Measurements from ENCODE around the gene DSCAM. TPM values are rescaled to one million over a fixed set of nuclear protein-coding genes. Genes with fewer than 3 reads are reported as not detected.

The DSCAM gene
- total and polyA plus RNA-seq, 4 donors, result 0.02 to 0.25 (median 0.09) TPM

DNA sequence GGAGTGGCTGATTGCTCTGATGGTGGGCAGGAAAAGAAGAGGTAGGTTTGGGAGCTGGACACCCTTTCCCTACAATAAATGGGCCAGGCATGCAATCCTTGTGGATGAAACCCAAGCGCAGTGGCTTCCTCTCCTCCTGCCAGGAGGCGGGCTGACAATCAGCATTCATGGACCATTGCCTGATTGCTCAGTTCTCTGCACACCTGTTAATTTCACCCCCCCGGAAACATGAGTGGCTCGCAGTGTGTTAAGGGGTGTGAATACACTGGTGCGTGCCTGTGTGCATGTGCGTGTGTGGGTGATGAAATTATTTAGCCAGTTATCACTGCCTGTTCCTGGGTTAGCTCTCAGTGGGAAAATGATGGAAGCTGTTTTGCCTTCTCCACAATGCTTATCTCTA, 669.0 kb downstream of the DSCAM start:
- DNase-seq (no peak), ATAC-seq (ENCODE audit: insufficient read depth, low FRiP score) (no peak)

GRCh38 chr21:40176724-40177123, 670.2 kb downstream of the DSCAM start:
- Histone ChIP-seq H3K4me1 (ENCODE audit: control insufficient read depth in 5 of 5, insufficient read depth in 5 of 5, low read length in 5 of 5) (no peaks in the 10 kb centered on the region), H3K36me3 (ENCODE audit: control insufficient read depth in 4 of 4, insufficient read depth in 4 of 4, low read length in 4 of 4) (no peaks in the 10 kb centered on the region), H3K27me3 (ENCODE audit: control insufficient read depth in 3 of 3, insufficient read depth in 3 of 3, low read length in 2 of 3) (peaks cover 0 to 3% (median 0%) of the 10 kb centered on the region in 3 donors), H3K4me3 (no peak overlapping the region), H3K9ac (ENCODE audit: insufficient read depth in 1 of 2, low read length in 2 of 2) (no peak overlapping the region), H3K9me3 (ENCODE audit: control insufficient read depth in 4 of 4, insufficient read depth in 3 of 4, low read length in 3 of 4) (peaks cover 0 to 9% (median 0%) of the 10 kb centered on the region in 4 donors), H3K27ac (ENCODE audit: low read depth in 1 of 2, low read length in 1 of 2) (no peak overlapping the region)
- 35 to 41% methylated on average over 5 of the region's 5 CpGs for WGBS, 2 donors
- no peak for ATAC-seq (ENCODE audit: insufficient read depth, low FRiP score)
- TF ChIP-seq, protein P1, sequence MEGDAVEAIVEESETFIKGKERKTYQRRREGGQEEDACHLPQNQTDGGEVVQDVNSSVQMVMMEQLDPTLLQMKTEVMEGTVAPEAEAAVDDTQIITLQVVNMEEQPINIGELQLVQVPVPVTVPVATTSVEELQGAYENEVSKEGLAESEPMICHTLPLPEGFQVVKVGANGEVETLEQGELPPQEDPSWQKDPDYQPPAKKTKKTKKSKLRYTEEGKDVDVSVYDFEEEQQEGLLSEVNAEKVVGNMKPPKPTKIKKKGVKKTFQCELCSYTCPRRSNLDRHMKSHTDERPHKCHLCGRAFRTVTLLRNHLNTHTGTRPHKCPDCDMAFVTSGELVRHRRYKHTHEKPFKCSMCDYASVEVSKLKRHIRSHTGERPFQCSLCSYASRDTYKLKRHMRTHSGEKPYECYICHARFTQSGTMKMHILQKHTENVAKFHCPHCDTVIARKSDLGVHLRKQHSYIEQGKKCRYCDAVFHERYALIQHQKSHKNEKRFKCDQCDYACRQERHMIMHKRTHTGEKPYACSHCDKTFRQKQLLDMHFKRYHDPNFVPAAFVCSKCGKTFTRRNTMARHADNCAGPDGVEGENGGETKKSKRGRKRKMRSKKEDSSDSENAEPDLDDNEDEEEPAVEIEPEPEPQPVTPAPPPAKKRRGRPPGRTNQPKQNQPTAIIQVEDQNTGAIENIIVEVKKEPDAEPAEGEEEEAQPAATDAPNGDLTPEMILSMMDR (IDR thresholded peaks at IDR 0.05; ENCODE audit: control extremely low read depth, extremely low read depth), result no peak
- DNase-seq, result no peak

More for the DNA sequence above, 669.0 kb downstream of the DSCAM start:
- Histone ChIP-seq H3K9ac (ENCODE audit: insufficient read depth in 1 of 2, low read length in 2 of 2) (no peak overlapping the region), H3K4me1 (ENCODE audit: control insufficient read depth in 5 of 5, insufficient read depth in 5 of 5, low read length in 5 of 5) (no peaks in the 10 kb centered on the region), H3K4me3 (no peak overlapping the region), H3K27me3 (ENCODE audit: control insufficient read depth in 3 of 3, insufficient read depth in 3 of 3, low read length in 2 of 3) (peaks cover 0 to 3% (median 0%) of the 10 kb centered on the region in 3 donors), H3K27ac (ENCODE audit: low read depth in 1 of 2, low read length in 1 of 2) (no peak overlapping the region), H3K36me3 (ENCODE audit: control insufficient read depth in 4 of 4, insufficient read depth in 4 of 4, low read length in 4 of 4) (no peaks in the 10 kb centered on the region), H3K9me3 (ENCODE audit: control insufficient read depth in 4 of 4, insufficient read depth in 3 of 4, low read length in 3 of 4) (peaks cover 0 to 10% (median 0%) of the 10 kb centered on the region in 4 donors)
- WGBS, 2 donors, result 93 to 94% methylated on average over 6 of the region's 6 CpGs
- TF ChIP-seq, protein P1 (IDR thresholded peaks at IDR 0.05; ENCODE audit: control extremely low read depth, extremely low read depth), result no peak

DNA sequence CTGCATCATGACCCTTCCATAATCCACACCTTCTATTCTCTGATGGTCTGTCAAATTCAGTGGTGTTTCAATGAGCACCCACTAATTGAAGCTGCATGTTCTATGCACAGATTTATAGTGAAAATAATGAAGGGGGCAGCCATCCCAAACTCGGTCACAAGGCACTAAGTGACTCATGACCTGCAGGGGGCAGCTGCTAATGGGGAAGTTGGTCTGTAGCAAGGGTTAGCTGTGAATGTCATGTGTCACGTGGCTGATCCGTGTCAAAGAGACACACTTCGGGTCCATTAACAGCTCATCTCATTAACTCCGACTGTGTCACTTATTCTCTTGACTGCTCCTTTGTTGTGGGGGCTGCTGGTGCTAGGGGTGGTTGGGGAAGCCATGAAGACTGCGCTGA, 673.1 kb downstream of the DSCAM start:
- H3K9me3 ChIP-seq (ENCODE audit: control insufficient read depth in 4 of 4, insufficient read depth in 3 of 4, low read length in 3 of 4), result peaks cover 0 to 4% (median 0%) of the 10 kb centered on the region in 4 donors
- H3K36me3 ChIP-seq (ENCODE audit: control insufficient read depth in 4 of 4, insufficient read depth in 4 of 4, low read length in 4 of 4), result no peaks in the 10 kb centered on the region
- H3K4me1 ChIP-seq (ENCODE audit: control insufficient read depth in 5 of 5, insufficient read depth in 5 of 5, low read length in 5 of 5), result no peaks in the 10 kb centered on the region
- peaks cover 0 to 3% (median 0%) of the 10 kb centered on the region in 3 donors for H3K27me3 ChIP-seq (ENCODE audit: control insufficient read depth in 3 of 3, insufficient read depth in 3 of 3, low read length in 2 of 3)
- no peak overlapping the region for H3K27ac ChIP-seq (ENCODE audit: low read depth in 1 of 2, low read length in 1 of 2)
- H3K4me3 ChIP-seq, result no peak overlapping the region
- TF ChIP-seq, protein P1 (IDR thresholded peaks at IDR 0.05; ENCODE audit: control extremely low read depth, extremely low read depth), result no peak
- no peak overlapping the region for H3K9ac ChIP-seq (ENCODE audit: insufficient read depth in 1 of 2, low read length in 2 of 2)
- no peak for ATAC-seq (ENCODE audit: insufficient read depth, low FRiP score)
- DNase-seq, result no peak
- 64 to 88% methylated on average over 6 of the region's 6 CpGs for WGBS, 2 donors

- Histone ChIP-seq H3K27ac (ENCODE audit: low read depth in 1 of 2, low read length in 1 of 2) (no peak overlapping the region), H3K4me1 (ENCODE audit: control insufficient read depth in 5 of 5, insufficient read depth in 5 of 5, low read length in 5 of 5) (no peaks in the 10 kb centered on the region), H3K36me3 (ENCODE audit: control insufficient read depth in 4 of 4, insufficient read depth in 4 of 4, low read length in 4 of 4) (no peaks in the 10 kb centered on the region), H3K27me3 (ENCODE audit: control insufficient read depth in 3 of 3, insufficient read depth in 3 of 3, low read length in 2 of 3) (no peaks in the 10 kb centered on the region), H3K9me3 (ENCODE audit: control insufficient read depth in 4 of 4, insufficient read depth in 3 of 4, low read length in 3 of 4) (no peaks in the 10 kb centered on the region), H3K9ac (ENCODE audit: insufficient read depth in 1 of 2, low read length in 2 of 2) (no peak overlapping the region), H3K4me3 (no peak overlapping the region)
- TF ChIP-seq, protein P1 (IDR thresholded peaks at IDR 0.05; ENCODE audit: control extremely low read depth, extremely low read depth), result no peak
- 94 to 95% methylated on average over 11 of the region's 11 CpGs for WGBS, 2 donors
- no peak for DNase-seq
- ATAC-seq (ENCODE audit: insufficient read depth, low FRiP score), result no peak
These were observed 677.0 kb downstream of the DSCAM start for GRCh38 chr21:40169971-40170370.

Measured in lung (tissue), 12 donors.